GM18505 (cell line): ENCODE measurements around the gene YWHAQ.

Experiments
- ATAC-seq: cut with Tn5 transposase; IDR thresholded peaks from one replicate; pipeline ENCODE4 v1.9.1; 2021; ENCODE audit not compliant: unreplicated experiment
- POLR2A ChIP-seq: IDR thresholded peaks from 4 replicates; pipeline ENCODE4 v1.6.1; 2011; ENCODE audit warnings: borderline replicate concordance; ENCODE audit not compliant: insufficient read depth, insufficient read length; ENCODE audit errors: extremely low read depth

YWHAQ gene

GRCh38 chr2:9630736-9631552, at the start of gene YWHAQ:
TSS of gene YWHAQ (minus strand) at chr2:9630997. CDS start at chr2:9630452, 545 bp downstream.
- ATAC-seq, result peak; percentile 94
- peak; percentile 97 for TF ChIP-seq POLR2A

- TF ChIP-seq POLR2A, result no peak
- no peak for ATAC-seq
Observed at GRCh38 chr2:9680082-9680481, 49.3 kb upstream of the YWHAQ start.

GRCh38 chr2:9679218-9679617, 48.4 kb upstream of the YWHAQ start:
- no peak for TF ChIP-seq POLR2A
- no peak for ATAC-seq

- no peak for ATAC-seq
- TF ChIP-seq POLR2A, result no peak
Observed at GRCh38 chr2:9678544-9678943, 47.7 kb upstream of the YWHAQ start.

GRCh38 chr2:9675415-9676351, 44.9 kb upstream of the YWHAQ start:
- TF ChIP-seq POLR2A, result no peak
- ATAC-seq, result no peak

- TF ChIP-seq POLR2A, result no peak
- no peak for ATAC-seq
Observed at GRCh38 chr2:9674891-9675414, 44.2 kb upstream of the YWHAQ start.

GRCh38 chr2:9673914-9674481, 43.2 kb upstream of the YWHAQ start:
- no peak for ATAC-seq
- no peak for TF ChIP-seq POLR2A

- no peak for ATAC-seq
- TF ChIP-seq POLR2A, result no peak
Observed at GRCh38 chr2:9668687-9669345, 38.0 kb upstream of the YWHAQ start.

GRCh38 chr2:9667826-9668225, 37.0 kb upstream of the YWHAQ start:
- no peak for TF ChIP-seq POLR2A
- ATAC-seq, result no peak

GRCh38 chr2:9666306-9666705, 35.5 kb upstream of the YWHAQ start:
- no peak for TF ChIP-seq POLR2A
- no peak for ATAC-seq

GRCh38 chr2:9665898-9666297, 35.1 kb upstream of the YWHAQ start:
- ATAC-seq, result no peak
- no peak for TF ChIP-seq POLR2A

GRCh38 chr2:9664365-9664764, 33.6 kb upstream of the YWHAQ start:
- TF ChIP-seq POLR2A, result no peak
- ATAC-seq, result no peak

- ATAC-seq, result no peak
- TF ChIP-seq POLR2A, result no peak
Observed at GRCh38 chr2:9663008-9663879, 32.4 kb upstream of the YWHAQ start.

- TF ChIP-seq POLR2A, result no peak
- ATAC-seq, result no peak
Observed at GRCh38 chr2:9661261-9661660, 30.5 kb upstream of the YWHAQ start.
